Measurements from ENCODE around the gene SPC25.
"Not testable (repeated sequence)": the region's sequence is repeated elsewhere in the genome, so short reads cannot be mapped to it uniquely, and the experiment has no call there.

The SPC25 gene

DNA sequence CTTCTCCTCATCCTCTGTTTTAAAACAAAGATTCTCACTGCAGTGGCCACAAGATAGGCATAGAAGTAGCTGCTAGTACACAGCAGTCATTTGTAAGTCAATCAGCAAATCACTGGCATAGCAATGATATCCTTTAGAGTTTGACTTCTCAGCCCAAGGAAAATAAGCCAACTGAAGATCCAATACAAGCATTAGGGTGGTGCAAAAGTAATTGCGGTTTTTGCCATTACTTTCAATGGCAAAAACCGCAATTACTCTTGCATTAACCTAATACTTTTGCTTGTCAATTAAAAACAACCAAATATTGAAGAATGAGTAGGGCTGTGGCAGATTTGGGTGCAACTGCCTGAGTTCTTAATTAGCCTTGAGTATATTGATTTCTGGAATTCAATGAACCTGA is 13.7 kb upstream of the SPC25 start:
- no peak for DNase-seq (ENCODE audit: low spot score)

DNA sequence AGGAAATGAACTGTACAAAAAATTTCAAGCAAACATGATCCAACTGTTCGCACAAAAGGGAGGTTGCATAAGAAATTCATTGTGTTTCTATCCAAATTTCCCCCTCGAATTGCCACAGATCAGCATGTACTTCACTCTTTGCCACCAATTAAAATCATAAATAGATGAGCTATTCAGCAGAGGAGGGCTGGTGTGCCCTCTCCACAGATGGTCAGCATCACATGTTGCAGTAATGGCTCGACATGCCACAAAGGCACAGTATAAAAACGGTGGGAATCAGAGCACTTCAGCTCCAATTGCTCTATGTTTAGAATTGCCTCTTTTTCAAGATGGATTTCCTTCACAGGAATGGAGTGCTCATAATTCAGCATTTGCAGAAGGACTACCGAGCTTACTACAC is 10.8 kb upstream of the SPC25 start, which contains the start of gene G6PC2:
Gene G6PC2 (plus strand): TSS at position 289 of the 400 bp plus-strand sequence. CDS start 41 bp downstream, at position 330.
- no peak for DNase-seq (ENCODE audit: low spot score)

DNA sequence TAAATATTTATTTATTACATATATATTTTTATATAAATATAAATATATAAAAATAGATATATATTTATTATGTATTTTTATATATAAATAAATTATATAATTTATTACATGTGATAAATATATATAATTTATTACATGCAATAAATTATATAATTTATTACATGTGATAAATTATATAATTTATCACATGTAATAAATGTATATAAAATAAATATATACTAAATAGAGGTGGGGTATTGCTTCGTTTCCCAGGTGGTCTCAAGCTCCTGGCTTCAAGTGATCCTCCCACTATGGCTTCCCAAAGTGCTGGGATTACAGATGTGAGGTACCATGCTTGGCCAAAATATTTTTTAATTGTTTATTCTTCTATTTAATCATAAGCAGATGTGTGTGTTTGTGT is 7.2 kb upstream of the SPC25 start:
- DNase-seq (ENCODE audit: low spot score) = no peak

DNA sequence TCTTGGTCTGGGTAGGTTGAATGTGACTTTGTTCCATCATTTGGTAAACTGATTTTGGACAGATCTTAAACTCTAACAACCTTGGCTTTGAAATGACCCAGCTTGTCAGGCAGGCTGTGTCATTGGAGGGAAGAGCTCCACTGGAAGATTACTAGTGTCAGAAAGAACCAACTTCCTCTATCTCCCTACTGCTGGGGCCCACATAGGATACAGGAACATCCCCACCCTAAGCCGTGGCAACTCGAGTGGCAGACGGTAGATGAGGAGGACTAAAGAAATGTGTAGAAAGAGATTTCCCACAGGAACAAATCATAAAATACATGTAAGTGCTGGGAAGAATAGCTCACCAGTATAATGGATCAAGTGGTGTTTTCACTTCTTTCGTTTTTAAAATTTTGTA is 6.6 kb upstream of the SPC25 start:
- DNase-seq (ENCODE audit: low spot score) = no peak

DNA sequence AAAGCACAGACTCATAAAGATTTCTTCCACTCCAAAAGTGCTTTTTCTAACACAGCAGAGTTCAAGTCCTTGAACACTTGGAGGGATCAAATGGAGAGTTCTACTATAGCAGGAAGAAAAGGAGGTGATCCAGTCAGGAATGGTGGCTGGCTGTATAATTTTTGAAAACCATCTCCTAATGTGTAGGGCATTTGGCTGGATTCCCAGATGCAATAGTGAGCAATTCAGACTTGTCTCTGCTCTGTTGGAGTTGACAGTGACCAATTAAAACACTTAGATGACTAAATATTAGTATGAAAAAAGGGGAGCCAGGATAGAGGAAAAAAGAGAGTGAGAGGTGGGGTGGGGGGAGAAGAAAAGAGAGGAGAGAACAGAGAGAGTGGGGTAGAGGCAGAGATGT is 5.5 kb upstream of the SPC25 start:
- DNase-seq (ENCODE audit: low spot score) = no peak

DNA sequence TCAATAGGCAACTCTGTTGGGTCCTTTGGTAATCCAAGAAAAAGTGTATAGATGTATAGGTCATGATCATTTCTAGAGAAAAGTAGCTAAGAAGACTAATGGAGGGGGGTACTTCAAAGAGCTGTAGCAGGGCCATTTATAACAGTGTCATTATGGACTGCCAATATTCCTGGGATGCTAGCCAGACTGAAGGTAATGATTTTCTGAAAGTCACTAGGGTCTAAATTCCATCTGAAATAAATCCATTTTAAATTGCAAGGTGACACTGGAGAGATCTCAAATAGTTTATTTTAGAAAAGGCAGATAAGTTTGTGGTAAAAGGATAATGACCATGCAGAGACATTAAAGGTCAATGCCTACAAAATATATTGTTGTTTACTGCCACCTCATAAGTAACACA is 4.5 kb upstream of the SPC25 start:
- DNase-seq (ENCODE audit: low spot score) = no peak

DNA sequence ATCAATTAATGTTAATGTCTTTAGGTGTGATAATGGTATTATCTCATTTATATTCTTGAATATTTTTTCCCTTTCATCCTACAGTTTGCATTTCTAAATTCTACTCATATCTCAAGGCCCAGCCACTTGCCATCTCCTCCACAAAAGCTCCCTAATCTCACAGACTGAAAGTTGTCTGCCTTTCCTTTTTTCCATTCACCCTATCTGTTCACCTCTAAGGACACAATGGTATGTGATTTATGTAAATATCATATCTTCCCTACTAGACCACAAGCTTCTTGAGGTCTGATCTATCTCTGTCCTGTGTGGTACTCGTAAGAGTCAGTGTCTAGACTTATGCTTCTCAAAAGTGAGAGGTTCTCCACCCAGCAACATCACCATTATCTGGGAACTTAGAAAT is 3.9 kb upstream of the SPC25 start:
- DNase-seq (ENCODE audit: low spot score) = no peak

DNA sequence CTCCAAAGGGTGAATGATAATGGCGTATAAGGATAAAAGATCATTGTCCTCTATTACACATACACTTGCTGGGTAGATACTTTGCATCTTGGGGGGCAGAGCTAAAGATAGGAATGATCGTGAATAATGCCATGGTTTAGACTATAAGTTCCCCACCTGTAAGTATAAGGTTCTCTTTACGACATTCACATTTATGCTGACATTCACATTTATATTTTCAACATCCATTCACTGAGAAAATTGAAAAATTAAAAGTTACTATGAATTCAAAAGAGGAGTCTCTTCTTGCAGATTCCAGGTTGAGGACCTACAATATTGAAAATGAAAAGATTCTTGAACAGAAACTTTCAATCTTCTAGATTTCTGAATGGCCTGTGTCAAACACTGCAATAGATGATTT is 2.1 kb upstream of the SPC25 start:
- DNase-seq (ENCODE audit: low spot score) = no peak

DNA sequence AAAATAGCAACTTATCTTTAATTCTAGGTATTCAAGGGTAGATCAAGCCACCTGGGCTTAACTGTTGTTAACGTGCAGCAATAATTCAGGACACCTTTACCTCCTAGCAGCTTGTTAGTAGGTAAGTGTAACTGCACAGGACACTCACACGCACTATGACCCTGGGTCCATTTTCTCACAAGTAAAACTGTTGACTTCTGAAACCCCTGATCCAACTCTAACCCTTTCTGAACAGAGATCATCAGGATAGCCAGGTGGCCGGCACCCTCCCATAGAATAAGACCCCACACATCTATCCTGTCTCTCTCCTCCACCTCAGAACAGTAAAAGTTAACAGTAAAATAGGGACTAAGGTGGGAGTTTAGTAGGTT is 610 bp downstream of the SPC25 start:
- DNase-seq (ENCODE audit: low spot score) = peak; percentile 7

DNA sequence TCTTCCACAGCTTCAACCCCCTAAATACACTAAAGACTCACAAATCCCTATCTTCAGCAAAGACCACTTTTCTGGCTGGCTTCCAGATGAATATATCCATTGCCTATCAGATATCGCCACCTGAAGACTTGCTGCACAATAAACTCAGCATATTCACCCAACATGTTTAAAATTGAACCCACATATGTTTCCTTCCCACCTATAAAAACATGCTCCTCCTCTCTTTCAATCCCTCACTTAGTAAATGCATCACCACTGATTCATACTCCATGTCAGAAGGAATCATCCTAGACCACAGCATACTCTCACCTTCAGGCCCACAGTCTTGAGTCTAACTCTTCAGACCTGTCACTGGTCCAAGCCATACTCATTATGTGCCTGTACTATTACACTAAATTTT is 5.3 kb downstream of the SPC25 start:
- no peak for DNase-seq (ENCODE audit: low spot score)

DNA sequence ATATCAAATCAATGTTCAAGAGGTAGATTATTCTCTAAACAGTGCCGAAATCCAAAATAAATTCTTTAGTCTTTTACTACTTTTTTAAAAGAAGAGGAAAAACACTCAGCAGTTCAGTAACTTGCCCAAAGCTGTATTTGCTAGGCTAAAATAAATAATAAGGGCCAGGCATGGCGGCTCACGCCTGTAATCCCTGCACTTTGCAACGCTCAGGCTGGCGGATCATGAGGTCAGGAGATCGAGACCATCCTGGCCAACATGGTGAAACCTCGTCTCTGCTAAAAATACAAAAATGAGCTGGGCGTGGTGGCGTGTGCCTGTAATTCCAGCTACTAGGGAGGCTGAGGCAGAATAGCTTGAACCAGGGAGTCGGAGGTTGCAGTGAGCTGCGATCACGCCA is 8.1 kb downstream of the SPC25 start:
- not testable (repeated sequence) for DNase-seq (ENCODE audit: low spot score)

DNA sequence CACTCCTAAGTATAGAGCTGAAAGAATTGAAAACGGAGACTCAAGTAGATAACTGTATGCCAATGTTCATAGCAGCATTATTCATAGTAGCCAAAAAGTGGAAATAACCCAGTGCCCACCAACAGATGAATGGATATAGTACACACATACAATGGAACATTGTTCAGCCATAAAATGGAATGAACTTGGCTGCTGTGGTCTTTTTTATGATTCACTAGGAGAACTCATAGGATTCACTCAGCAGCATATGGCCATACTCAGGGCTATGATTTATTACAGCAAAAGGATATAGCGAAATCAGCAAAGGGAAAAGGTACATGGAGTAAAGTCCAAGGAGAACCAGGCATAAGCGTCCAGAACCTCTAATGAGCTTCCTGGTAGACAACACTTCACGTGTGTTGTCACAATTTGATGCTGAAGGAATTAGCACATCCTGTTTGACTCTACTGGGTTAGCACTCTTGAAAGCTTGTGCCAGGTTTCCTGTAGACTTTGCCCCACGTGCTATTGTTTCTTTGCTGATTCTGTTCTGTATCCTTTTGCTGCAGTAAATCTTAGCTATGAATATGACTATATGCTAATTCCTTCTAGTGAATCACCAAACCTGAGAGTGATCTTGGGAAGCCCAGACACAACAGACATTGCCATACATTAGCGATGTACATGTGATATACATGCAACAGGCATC is 15.7 kb downstream of the SPC25 start:
- no peak for DNase-seq (ENCODE audit: low spot score)

DNA sequence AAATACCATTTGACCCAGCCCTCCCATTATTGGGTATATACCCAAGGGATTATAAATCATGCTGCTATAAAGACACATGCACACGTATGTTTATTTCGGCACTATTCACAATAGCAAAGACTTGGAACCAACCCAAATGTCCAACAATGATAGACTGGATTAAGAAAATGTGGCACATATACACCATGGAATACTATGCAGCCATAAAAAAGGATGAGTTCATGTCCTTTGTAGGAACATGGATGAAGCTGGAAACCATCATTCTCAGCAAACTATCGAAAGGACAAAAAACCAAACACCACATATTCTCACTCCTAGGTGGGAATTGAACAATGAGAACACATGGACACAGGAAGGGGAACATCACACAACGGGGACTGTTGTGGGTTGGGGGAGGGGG is 19.4 kb downstream of the SPC25 start:
- DNase-seq (ENCODE audit: low spot score) = not testable (repeated sequence)

DNA sequence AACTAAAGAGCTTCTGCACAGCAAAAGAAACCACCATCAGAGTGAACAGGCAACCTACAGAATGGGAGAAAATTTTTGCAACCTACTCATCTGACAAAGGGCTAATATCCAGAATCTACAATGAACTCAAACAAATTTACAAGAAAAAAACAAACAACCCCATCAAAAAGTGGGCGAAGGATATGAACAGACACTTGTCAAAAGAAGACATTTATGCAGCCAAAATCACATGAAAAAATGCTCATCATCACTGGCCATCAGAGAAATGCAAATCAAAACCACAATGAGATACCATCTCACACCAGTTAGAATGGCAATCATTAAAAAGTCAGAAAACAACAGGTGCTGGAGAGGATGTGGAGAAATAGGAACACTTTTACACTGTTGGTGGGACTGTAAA is 19.9 kb downstream of the SPC25 start:
- DNase-seq (ENCODE audit: low spot score) = not testable (repeated sequence)

DNA sequence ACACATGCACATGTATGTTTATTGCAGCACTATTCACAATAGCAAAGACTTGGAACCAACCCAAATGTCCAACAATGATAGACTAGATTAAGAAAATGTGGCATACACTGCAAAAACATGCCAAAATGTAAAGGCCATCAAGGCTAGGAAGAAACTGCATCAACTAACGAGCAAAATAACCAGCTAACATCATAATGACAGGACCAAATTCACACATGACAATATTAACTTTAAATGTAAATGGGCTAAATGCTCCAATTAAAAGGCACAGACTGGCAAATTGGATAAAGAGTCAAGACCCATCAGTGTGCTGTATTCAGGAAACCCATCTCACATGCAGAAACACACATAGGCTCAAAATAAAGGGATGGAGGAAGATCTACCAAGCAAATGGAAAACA is 23.1 kb downstream of the SPC25 start:
- not testable (repeated sequence) for DNase-seq (ENCODE audit: low spot score)

DNA sequence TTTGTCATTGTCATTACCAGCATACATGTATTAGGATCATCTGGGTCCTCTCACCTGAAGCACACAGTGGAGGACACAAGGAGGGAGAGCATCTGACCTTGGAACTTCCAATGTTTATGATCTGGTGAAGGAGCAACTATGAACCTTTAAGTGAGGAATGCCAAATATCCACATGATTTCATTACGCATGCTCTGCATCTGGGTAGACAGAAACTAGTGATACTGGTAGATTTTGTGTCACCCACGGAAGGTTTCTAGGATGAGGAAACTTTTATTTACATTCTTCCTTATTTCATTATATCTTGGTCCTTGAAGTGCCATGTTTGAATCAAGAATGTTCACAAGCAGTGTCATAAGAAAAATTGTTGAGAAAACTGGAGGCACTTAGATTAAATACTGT is 32.1 kb downstream of the SPC25 start:
- DNase-seq (ENCODE audit: low spot score) = no peak

DNA sequence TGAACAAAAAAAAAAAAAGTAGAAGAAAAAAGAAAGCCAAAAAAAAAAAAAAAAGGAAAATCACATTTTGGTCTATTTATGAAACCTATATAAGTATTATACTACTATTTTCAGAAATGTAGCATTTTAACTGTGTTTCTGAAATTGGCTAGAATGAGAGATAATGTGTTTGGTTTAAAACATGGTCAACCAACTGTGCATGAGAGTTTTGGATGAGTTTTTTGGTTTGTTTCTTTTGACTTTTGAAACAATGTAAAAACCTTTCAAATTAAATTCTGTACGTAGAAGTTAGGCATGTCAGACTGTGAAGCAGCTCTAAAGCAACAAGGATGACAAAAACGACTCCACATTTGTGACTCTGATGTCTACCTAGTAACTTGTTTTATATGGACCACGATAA is 34.6 kb downstream of the SPC25 start:
- DNase-seq (ENCODE audit: low spot score) = no peak

DNA sequence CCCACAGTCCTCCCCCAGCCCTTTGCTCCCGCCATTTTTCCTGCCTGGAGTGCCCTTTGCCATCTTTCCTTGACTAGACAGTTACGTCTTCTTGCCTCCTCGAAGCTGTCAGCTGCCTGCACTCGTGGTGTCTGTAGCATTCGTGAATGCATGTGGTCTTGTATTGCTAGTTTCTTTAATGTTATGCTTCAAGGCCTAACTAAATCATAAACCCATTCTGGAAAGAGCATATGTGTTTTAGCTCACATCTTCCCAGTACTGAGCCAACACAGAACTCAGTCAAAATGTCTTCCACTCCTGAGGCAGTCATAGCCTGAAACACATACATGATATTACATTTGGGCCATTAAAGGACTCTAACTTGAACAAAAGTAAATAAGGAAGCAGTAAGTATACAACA is 35.6 kb downstream of the SPC25 start:
- no peak for DNase-seq (ENCODE audit: low spot score)

DNA sequence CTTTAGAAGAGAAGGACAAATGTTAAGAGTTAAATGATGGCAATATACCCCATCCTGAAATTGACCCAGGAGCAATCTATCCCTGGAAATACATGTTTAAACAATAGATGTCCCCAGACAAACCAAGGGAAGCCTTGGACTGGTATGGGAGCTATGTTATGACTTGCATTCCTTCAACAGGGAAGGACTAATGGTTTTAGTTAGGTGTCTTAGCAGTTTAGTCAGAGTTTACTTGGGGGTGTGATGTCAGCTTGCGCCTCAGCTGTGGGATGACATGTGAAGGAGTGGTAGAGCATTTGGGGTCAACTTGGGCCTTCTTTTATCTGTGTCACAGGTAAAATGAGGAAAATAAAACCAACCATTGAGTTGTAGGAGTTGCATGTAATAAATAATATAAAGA is 36.8 kb downstream of the SPC25 start:
- no peak for DNase-seq (ENCODE audit: low spot score)

DNA sequence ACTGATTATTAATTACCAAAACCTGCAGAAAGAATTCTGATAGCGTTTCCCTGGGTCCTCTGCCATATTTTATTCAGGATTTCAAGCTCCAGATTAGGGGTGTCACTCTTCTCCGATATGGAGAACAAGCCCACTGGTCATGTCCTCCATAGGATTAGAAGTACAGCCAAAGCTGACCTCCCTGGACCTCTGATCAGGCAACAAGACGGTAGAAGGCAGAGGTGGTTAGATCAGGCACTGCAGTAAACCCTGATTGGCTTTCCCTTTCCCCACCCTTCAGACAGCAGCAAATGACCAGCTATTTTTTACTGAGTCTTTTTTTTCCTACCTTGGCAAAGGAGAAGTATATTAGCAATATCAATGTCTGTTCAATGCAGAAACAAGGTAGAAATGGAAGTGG is 37.7 kb downstream of the SPC25 start:
- DNase-seq (ENCODE audit: low spot score) = no peak

DNA sequence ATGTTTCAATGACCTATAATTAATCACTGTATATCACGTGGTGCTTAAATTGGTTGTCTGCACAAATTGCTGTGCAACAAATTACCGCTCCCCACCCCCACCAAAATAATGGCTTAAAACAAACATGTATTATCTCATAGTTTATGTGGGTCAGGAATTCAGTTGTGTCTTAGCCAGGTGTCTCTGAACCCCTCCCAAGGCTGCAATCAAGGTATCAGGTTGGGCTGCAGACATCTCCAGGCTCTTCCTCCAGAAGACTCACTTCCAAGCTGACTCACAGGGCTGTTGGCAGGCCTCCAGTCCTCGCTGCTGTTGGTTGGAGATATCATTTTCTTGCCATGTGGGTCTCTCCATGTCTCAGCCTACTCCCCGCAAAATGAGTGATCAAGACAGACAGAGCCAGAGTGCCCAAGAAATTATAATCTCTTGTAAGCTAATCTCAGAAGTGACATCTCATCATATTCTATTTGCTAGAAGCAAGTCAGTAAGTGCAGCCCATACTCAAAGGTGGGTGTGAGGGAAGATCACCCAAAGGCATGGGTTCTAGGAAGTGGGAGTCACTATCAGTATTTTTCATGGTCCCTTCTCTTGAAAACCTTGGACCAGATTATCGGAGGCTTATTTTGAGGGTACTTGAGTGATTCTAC is 38.4 kb downstream of the SPC25 start:
- no peak for DNase-seq (ENCODE audit: low spot score)

DNA sequence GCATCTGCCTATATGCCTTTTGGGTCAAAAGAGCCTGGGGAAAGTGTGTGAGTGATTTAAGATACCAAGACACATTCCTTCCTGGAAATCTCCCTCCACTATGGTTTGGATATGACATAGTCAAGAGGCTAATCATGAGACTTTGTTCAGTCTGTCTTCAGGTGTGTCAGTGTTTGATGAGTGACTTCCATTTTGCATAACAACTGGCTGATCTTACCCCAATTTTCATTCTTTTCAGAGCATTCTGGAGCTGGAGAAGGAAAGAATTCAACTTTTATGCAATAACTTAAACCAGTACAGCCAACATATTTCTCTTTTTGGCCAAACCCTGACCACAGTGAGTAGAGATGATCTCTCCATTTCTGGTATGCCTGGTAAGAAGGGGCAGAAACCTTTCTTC is 39.4 kb downstream of the SPC25 start:
- no peak for DNase-seq (ENCODE audit: low spot score)

DNA sequence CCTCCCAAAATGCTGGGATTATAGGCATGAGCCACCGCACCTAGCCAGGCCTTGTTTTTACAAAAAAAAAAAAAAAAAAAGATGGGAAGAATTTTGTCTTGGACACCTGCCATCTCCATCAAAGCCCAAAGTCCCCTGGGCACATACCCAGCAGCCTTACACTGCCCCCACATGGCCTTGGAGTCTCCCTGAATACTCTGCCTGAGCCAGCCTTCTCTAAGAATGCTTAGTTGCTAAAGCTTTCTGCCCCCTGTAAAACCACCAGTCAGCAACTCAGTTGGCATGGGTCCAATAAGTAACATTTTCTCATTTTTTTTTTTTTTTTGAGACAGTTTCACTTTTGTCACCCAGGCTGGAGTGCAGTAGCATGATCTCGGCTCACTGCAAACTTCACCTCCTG is 40.6 kb downstream of the SPC25 start:
- DNase-seq (ENCODE audit: low spot score) = peak; percentile 18

DNA sequence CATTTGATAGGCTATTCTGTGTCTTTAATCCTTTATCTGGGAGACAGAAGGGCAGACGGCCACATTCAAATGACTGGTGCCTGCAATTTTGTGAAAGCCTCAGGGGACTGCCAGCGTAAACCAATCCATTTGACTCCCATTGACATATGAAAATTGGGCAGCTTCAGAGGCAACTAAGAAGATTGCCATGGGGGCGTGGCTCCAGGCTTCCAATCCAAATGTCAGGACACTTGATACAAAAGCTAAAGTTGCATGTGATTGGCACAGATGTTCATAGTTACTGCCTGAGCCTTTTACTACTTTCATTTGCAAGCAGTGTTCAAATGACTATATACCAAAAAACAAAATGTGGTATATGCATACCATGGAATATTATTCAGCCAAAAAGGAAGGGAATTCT is 42.0 kb downstream of the SPC25 start:
- peak; percentile 6 for DNase-seq (ENCODE audit: low spot score)

All from SW480 (cell line).